ENCODE results near the gene NGF. TPM values are rescaled to one million over a fixed set of nuclear protein-coding genes. Genes with fewer than 3 reads are reported as not detected.

The NGF gene
- total RNA-seq, 6 donors from 2014 or later: 0.46 to 3.0 (median 1.6) TPM; not detected in 2

GRCh38 chr1:115251856-115252255, 86.2 kb downstream of the NGF start:
- Histone ChIP-seq H3K27me3 (no peaks in the 10 kb centered on the region), H3K27ac (no peak overlapping the region), H3K4me1 (no peaks in the 10 kb centered on the region), H3K36me3 (no peaks in the 10 kb centered on the region), H3K4me3 (no peak overlapping the region), H3K9me3 (peaks cover 0 to 4% (median 0%) of the 10 kb centered on the region in 4 donors)
- WGBS, 2 donors: 42 to 46% methylated on average over 2 of the region's 2 CpGs
- TF ChIP-seq EP300 (IDR thresholded peaks at IDR 0.05): no peak
- no peak for TF ChIP-seq CTCF (IDR thresholded peaks at IDR 0.05)
- no peak for TF ChIP-seq POLR2A (IDR thresholded peaks at IDR 0.05)
- TF ChIP-seq POLR2AphosphoS5 (IDR thresholded peaks at IDR 0.05): no peak
- DNase-seq (no peak), ATAC-seq (ENCODE audit: low FRiP score in 2 of 2) (peak in 1 of 2 donors; percentile 95)

- ATAC-seq (ENCODE audit: low FRiP score in 2 of 2) (peak in 1 of 2 donors; percentile 84), DNase-seq (no peak)
- Histone ChIP-seq H3K36me3 (no peaks in the 10 kb centered on the region), H3K4me1 (no peaks in the 10 kb centered on the region), H3K4me3 (no peak overlapping the region), H3K9me3 (peaks cover 0 to 4% (median 0%) of the 10 kb centered on the region in 4 donors), H3K27ac (no peak overlapping the region), H3K27me3 (no peaks in the 10 kb centered on the region)
- WGBS, 2 donors: 43 to 46% methylated on average over 2 of the region's 2 CpGs
- no peak for TF ChIP-seq POLR2AphosphoS5 (IDR thresholded peaks at IDR 0.05)
- TF ChIP-seq CTCF (IDR thresholded peaks at IDR 0.05): no peak
- no peak for TF ChIP-seq EP300 (IDR thresholded peaks at IDR 0.05)
- no peak for TF ChIP-seq POLR2A (IDR thresholded peaks at IDR 0.05)
Observed at GRCh38 chr1:115251340-115251748, 86.7 kb downstream of the NGF start.

GRCh38 chr1:115246526-115246925, 91.5 kb downstream of the NGF start:
- Histone ChIP-seq H3K27me3 (no peaks in the 10 kb centered on the region), H3K4me3 (no peak overlapping the region), H3K9me3 (peaks cover 0 to 4% (median 0%) of the 10 kb centered on the region in 4 donors), H3K36me3 (no peaks in the 10 kb centered on the region), H3K27ac (no peak overlapping the region), H3K4me1 (no peaks in the 10 kb centered on the region)
- WGBS, 2 donors: 95 to 100% methylated on average over 1 of the region's 1 CpG
- no peak for TF ChIP-seq CTCF (IDR thresholded peaks at IDR 0.05)
- no peak for TF ChIP-seq POLR2AphosphoS5 (IDR thresholded peaks at IDR 0.05)
- no peak for TF ChIP-seq POLR2A (IDR thresholded peaks at IDR 0.05)
- no peak for TF ChIP-seq EP300 (IDR thresholded peaks at IDR 0.05)
- ATAC-seq (ENCODE audit: low FRiP score in 2 of 2): no peak
- DNase-seq: no peak

DNA sequence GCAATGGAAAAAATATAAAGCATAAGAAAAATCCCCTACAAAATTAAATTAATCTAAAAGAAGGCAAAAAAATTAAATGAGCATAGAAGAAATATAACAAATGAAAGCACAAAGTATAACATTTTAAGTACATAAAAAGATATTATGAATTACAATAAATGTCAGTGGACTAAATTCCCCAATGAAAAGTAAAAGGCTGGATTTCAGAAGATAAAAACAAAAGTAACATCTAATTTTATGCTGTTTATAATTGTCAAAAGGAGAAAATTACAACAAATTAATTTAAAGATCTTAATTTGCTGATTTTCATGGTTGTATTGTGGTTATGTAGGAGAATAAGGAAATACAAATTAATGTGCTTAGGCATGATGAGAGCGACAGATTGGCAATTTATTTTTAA, 92.8 kb downstream of the NGF start:
- no peaks in the 10 kb centered on the region for H3K27me3 ChIP-seq

GRCh38 chr1:115242543-115242942, 95.5 kb downstream of the NGF start:
- Histone ChIP-seq H3K36me3 (no peaks in the 10 kb centered on the region), H3K4me1 (no peaks in the 10 kb centered on the region), H3K27ac (no peak overlapping the region), H3K27me3 (no peaks in the 10 kb centered on the region), H3K9me3 (no peaks in the 10 kb centered on the region), H3K4me3 (no peak overlapping the region)
- DNase-seq (no peak), ATAC-seq (ENCODE audit: low FRiP score in 2 of 2) (no peak)
- no peak for TF ChIP-seq CTCF (IDR thresholded peaks at IDR 0.05)
- TF ChIP-seq POLR2A (IDR thresholded peaks at IDR 0.05): no peak
- no peak for TF ChIP-seq EP300 (IDR thresholded peaks at IDR 0.05)
- no peak for TF ChIP-seq POLR2AphosphoS5 (IDR thresholded peaks at IDR 0.05)
- 96 to 98% methylated on average over 1 of the region's 1 CpG for WGBS, 2 donors

More for the DNA sequence above, 92.8 kb downstream of the NGF start:
- Histone ChIP-seq H3K9me3 (peaks cover 0 to 4% (median 0%) of the 10 kb centered on the region in 4 donors), H3K4me1 (no peaks in the 10 kb centered on the region), H3K4me3 (no peak overlapping the region), H3K36me3 (no peaks in the 10 kb centered on the region), H3K27ac (no peak overlapping the region)
- 95 to 97% methylated on average over 1 of the region's 1 CpG for whole genome bisulfite sequencing, 2 donors
- DNase-seq (no peak), ATAC-seq (ENCODE audit: low FRiP score in 2 of 2) (no peak)
- TF ChIP-seq POLR2AphosphoS5 (IDR thresholded peaks at IDR 0.05): no peak
